Measurements from ENCODE around the gene NDFIP1.

- TF ChIP-seq SIN3A (IDR thresholded peaks at IDR 0.05; ENCODE audit: borderline replicate concordance, insufficient read depth, low read depth, low read length) = no peak
- no peak for TF ChIP-seq CTCF (IDR thresholded peaks at IDR 0.05)
Measured at GRCh38 chr5:142109331-142110045, 909 bp downstream of the NDFIP1 start.
